SH-SY5Y (cell line): ENCODE measurements around the gene CAMSAP1.

Source experiments
- GATA2 ChIP-seq: IDR thresholded peaks from 2 replicates; pipeline ENCODE4 v1.6.1; 2011; ENCODE audit warnings: mild to moderate bottlenecking, low read depth, low read length
- GATA3 ChIP-seq: IDR thresholded peaks from 2 replicates; pipeline ENCODE4 v1.6.1; 2011; ENCODE audit warnings: low read depth, mild to moderate bottlenecking, low read length, moderate library complexity

GRCh38 chr9:135785013-135785575 is 122.3 kb downstream of the CAMSAP1 start:
- TF ChIP-seq GATA2 (no peak), GATA3 (no peak)
